LNCAP (cell line): ENCODE measurements around the gene MOCS2.

Source experiments
- TF ChIP-seq, protein P1 (sequence below): fragments of 450-650 bp; IDR thresholded peaks from 2 replicates; pipeline ENCODE4 v1.5.1; 2017; ENCODE audit warnings: mild to moderate bottlenecking

The MOCS2 gene

GRCh38 chr5:53123702-53124101, 14.1 kb upstream of the MOCS2 start:
- TF ChIP-seq, protein P1, sequence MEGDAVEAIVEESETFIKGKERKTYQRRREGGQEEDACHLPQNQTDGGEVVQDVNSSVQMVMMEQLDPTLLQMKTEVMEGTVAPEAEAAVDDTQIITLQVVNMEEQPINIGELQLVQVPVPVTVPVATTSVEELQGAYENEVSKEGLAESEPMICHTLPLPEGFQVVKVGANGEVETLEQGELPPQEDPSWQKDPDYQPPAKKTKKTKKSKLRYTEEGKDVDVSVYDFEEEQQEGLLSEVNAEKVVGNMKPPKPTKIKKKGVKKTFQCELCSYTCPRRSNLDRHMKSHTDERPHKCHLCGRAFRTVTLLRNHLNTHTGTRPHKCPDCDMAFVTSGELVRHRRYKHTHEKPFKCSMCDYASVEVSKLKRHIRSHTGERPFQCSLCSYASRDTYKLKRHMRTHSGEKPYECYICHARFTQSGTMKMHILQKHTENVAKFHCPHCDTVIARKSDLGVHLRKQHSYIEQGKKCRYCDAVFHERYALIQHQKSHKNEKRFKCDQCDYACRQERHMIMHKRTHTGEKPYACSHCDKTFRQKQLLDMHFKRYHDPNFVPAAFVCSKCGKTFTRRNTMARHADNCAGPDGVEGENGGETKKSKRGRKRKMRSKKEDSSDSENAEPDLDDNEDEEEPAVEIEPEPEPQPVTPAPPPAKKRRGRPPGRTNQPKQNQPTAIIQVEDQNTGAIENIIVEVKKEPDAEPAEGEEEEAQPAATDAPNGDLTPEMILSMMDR = peak; percentile 37; the same call in 1 of the 2 replicates

GRCh38 chr5:53120165-53120564, 10.6 kb upstream of the MOCS2 start:
- TF ChIP-seq, protein P1 = no peak

DNA sequence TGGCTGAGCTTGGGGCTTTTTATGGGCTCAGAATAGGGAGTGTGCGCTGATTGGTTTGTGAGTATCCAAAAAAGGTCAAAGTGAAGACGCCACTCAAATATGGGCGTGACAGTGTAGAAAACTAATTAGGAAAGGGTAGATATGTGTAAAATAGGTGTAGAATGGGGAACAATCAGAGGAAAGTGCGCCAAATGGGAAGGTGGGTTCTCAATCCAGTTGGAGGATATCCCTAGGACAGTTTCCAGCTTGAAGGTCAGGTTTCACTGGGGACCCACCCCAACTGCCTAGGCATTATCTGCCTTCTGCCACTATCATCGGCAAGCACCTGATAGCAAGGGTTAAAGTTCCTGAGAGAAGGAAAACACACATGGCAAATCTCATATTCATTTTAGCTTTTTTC, 9.3 kb upstream of the MOCS2 start:
- TF ChIP-seq, protein P1 = no peak

- TF ChIP-seq, protein P1 = no peak
Measured at GRCh38 chr5:53116597-53116996, 7.0 kb upstream of the MOCS2 start.

DNA sequence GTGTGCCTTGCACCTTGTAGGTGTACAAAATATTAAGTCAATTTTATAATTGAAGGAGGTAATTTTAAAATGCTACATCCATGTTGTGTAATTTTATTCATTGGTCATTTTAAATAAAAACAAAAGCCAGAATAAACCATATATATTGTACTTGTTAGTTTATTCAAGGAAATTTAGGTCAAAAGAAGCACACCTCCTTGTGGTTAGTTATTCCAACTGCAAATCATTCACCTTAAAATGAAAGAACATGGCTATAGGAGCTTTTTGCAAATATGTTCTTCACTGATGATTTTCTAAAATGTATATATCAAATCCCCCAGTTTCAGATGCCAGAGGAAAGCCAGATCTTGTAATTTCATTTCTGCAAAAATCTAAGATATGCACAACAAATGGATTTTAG, 5.4 kb upstream of the MOCS2 start:
- TF ChIP-seq, protein P1 = peak; percentile 61

DNA sequence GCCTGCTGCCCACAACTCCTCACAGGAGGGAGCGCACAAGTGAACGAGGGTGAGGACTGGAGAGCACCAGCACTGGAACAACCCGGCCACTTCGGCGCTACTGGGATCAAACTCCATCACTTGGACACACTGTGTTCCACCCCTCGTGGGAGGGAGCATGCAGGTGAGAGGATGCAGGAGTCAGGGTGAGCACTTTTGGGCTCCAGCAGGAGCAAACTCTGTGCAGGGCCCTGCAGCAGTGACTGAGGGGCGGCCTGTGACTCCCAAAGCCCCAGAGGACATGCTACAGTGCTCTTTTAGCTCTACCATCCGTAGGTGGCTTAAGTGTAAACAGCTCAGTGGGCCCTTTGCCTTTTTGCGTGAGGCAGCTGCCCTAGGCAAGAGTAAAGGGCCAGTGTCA, 4.4 kb upstream of the MOCS2 start:
- TF ChIP-seq, protein P1 = no peak

GRCh38 chr5:53112909-53113308, 3.4 kb upstream of the MOCS2 start:
- TF ChIP-seq, protein P1 = no peak

GRCh38 chr5:53111139-53111538, 1.6 kb upstream of the MOCS2 start:
- TF ChIP-seq, protein P1 = no peak
